Right renal pelvis (tissue), 4 donors: Measurements from ENCODE around the gene MACROD2. TPM values are rescaled to one million over a fixed set of nuclear protein-coding genes. Genes with fewer than 3 reads are reported as not detected.
"Not testable (repeated sequence)": the region's sequence is repeated elsewhere in the genome, so short reads cannot be mapped to it uniquely, and the experiment has no call there.

ENCODE experiments used
- DNase-seq, 4 donors: peaks; one replicate each; pipeline ENCODE4 v3.0.0-alpha.2; 2013; ENCODE audit warnings: low read depth in 4 of 4, low spot score in 3 of 4, missing footprints in 1 of 4
- polyA plus RNA-seq, 4 donors: library from polyadenylated mRNA; unstranded; fragments of 120-200 nt; gene quantifications; one replicate each; pipeline ENCODE4 v1.2.1, GENCODE V29; 2013; ENCODE audit not compliant: insufficient read length in 4 of 4

The MACROD2 gene
- polyA plus RNA-seq, 4 donors, result 12.4 to 14.4 (median 13.6) TPM

DNA sequence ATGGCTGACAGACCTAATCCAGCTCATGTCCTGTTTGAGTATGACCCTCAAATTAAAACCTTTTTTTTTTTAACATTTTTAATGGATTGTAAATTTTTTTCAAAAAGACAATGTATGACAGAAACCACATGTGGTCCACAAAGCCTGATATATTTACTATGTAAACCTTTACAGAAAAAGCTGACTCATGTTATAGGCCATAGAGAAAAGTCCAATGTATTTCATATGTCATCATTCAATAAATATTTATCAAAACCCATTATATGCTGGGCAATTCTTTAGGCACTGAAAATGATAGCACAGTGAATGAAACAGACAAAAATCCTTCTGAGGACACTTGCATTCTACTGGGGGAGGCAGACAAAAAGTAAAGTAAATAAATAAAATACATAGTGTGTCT is 1168.3 kb downstream of the MACROD2 start:
- DNase-seq, result no peak

DNA sequence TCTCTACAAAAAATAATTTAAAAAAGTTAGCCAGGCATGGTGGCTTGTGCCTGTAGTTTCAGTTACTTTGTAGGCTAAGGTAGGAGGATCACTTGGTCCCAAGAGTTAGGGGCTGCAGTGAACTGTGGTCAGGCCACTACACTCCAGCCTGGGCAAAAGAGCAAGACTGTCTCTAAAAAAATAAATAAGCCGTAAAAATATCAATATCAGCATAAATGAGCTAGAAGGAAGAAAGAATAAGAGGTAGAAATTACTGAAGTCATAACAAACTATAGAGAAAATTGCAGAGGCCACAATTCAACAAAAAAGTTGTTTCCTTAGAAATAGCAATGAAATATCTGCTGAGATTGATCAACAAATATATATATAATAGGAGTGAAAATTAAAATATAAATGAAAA is 1169.4 kb downstream of the MACROD2 start:
- no peak for DNase-seq

DNA sequence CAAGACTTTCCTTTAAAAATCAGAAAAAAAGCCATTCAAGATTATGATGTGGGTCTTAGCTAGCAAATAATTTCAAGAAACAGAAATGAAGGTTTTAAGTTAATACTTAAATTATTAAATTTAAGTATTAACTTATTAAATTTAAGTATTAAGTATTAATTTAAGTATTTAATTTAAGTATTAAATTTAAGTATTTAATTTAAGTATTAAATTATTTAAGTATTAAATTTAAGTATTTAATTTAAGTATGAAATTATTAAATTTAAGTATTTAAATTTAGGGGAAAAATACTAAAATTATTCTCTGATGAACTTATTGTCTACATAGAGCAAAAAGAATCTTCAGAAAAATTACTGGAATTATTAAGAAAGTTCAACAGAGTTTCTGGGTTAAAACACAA is 1171.4 kb downstream of the MACROD2 start:
- no peak for DNase-seq

DNA sequence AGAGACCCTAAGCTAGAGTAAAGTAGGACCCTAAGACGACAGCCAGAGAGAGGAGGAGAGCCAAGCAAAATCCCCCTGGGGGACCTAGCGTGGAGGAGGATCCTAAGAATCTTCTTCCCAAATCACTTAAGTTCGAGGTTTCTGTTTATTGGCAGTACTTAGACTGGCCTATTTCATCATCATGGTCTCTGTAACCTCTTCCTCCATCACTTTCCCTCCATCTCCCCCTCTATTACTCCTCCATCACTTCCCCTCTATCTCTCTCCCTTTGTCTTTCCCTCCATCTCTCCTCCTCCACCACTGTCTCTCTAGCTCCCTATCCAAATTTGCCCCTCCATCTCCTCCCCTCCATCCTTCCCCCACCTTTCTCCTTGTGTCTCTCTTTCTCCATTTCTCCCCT is 1175.7 kb downstream of the MACROD2 start:
- DNase-seq, result no peak

DNA sequence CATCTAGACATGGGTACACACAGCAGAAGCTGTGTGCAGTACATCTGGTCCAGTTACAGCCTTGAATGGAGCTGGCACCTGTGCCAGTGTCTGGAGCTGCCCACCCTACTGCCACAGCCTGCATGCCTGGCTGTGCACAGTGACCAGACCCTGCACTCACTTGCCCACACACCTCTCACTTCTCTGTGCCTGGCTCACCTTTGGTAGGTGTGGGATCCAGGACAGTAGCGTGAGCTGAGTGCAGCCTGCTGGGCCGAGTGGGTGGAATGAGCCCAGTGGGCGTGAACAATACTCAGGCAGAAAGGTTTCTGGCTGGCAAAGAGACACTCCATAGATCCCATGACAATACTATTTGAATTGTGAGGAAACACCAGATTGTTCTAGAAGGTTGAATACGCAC is 1181.6 kb downstream of the MACROD2 start:
- no peak for DNase-seq

DNA sequence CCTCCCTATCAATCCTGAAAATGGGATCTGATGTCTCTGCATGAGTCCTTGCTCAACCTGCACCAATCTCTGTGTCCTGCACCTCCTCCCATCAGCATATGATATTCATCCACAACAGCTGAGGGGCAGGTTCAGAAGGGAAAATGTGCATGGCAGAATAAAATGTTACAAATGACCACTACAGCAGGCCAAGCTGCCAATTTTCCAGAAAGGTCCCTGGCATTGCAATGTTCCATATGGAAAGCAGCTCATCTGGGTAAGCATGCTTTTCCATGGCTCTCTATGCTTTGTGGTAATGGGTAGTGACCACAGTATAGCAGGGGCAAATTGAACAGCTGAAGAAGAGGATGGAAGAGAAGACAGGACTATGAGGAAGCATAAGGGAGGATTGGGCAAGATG is 1183.3 kb downstream of the MACROD2 start:
- no peak for DNase-seq

DNA sequence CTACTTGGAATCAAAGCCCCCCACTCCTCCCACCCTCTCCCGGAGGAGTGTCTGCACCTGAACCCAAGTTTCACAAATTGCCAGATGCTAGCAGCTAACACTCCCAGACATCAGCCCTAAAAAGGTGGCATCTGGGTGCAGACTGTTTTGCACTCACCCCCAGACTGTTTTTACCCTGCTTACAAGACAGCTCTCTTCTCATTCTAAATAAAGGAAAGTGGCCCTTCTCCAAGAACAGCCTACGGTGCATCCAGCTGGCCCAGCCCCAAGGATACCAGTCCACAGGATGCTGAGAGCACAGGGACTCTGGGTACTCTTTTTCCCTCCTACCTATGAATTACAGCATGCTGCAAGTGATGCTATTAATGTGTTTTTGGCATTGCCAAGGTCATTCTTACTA is 1184.1 kb downstream of the MACROD2 start:
- no peak for DNase-seq

DNA sequence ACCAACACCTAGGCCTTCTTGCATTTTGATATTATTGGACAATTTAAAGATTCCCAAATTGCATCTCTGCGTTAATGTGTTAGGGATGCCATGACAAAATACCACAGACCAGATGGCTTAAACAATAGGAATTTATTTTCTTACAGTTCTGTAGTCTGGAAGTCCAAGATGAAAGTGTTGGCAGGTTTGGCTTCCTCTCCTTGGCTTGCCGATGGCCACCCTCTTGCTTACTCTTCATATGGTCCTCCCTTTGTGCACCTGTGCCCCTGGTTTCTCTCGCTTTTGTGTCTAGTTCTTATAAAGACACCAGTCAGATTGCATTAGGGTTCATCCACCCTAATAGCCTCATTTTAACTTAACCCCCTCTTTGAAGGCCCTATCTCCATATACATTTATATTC is 1184.5 kb downstream of the MACROD2 start:
- DNase-seq, result no peak

DNA sequence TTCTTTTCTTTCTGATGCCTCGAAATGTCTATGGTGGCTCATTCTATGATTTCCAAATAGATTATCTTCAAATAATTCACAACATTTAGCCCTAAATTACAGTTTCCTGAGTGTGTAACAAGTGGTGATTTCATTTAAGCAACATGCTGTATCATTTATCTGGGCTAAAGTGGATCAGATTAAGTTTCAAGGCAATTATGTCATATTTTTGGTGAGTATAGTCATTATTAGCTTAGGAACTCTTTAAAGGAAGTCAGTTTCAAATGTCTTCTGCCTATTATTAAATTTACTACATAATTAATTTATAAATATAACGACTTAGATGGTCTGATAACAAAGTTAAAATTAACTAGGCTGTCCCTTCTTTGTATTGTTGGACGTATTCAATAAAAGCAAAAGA is 1190.0 kb downstream of the MACROD2 start:
- DNase-seq, result no peak

DNA sequence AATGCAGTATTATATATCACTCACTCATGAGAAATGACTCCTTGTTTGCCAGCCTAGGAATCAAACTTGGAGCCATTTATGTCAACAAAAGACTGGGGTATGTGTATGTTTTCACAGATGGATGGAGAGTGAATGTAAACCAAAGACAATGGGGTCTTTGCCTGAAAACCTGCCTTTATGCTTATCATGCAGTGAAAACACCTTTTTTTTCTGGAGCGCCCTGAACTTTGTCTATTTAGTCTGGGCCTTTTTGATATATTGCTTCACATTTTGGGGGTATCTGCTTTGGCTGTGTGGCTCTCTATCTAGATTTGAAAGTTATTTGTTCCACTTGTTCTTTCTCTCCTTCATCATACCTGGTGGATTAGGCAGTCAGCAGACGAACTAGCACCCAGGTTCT is 1190.6 kb downstream of the MACROD2 start:
- DNase-seq, result no peak

DNA sequence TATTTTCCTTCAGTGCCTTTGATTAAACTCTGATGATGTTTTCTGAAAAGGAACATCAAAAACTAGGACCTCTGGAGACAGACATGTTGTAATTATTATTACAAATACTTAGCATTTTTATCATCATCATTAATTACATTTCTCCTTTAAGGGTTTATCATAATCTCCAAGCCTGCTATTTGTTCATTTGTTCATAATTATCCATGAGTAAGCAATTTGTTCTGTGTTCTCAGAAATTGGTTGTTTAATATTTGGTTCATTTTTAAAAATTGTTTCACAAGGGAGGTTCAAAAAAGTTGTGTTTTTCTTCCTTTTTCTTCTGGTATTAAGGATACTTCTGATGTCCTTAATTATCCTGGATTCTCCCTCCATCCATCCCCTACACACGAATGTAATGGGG is 1192.3 kb downstream of the MACROD2 start:
- DNase-seq, result no peak

DNA sequence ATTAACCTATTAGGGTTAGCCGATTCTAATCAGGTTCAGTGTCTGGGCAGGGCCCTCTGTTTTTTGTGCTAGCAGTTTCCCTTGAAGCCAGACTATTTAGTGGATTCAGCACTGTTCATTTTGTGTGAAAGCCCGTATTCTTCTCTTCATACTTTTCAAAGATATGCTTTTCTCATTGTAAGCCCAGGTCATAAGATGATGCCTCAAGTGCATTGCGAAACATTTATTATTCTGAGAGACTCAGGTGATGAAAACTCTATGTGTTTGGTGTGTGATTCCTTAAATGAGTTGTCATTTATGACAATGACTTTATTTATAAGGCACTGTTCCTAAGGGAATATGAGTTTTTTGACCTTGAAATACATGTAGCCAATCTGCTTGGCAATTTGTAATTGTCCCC is 1193.1 kb downstream of the MACROD2 start:
- DNase-seq, result no peak

DNA sequence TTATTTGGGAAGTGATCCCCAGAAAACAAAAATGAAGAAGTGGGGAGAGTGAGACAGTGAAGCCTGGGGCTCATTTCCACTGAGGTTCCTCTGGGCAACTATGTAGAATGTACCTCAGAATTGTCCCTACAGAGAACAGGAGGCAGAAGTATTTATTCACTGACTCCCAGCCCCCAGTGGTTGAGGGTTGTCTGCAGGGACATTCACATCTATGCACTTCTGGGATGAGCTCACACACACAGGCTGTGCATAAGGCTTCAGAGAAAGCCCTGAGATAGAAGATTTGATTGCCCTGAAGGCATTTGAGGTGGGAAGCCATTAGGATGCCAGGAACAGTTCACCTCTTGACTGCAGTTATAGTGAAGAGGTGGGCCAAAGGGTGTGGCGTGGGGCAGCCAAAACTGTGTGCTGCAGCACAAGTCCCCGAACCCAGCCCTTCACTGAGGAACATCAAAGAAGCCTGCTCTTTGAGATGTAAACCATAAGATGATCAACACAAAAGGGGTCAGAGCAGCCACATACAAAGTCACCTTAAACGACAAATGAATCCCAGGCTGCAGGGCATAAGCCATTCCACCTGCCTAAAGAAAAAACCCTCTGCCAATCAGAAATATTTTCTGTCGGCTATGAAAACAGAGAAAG is 1195.9 kb downstream of the MACROD2 start:
- no peak for DNase-seq

DNA sequence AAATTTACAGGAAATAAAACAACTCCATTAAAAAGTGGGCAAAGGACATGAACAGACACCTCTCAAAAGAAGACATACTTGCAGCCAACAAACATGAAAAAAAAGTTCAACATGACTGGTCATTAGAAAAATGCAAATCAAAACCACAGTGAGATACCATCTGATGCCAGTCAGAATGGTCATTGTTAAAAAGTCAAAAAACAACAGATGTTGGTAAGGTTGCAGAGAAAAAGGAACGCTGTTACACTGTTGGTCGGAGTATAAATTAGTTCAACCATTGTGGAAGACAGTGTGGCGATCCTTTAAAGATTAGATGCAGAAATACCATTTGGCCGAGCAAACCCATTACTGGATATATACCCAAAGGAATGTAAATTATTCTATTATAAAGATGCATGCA is 1200.1 kb downstream of the MACROD2 start:
- no peak for DNase-seq

DNA sequence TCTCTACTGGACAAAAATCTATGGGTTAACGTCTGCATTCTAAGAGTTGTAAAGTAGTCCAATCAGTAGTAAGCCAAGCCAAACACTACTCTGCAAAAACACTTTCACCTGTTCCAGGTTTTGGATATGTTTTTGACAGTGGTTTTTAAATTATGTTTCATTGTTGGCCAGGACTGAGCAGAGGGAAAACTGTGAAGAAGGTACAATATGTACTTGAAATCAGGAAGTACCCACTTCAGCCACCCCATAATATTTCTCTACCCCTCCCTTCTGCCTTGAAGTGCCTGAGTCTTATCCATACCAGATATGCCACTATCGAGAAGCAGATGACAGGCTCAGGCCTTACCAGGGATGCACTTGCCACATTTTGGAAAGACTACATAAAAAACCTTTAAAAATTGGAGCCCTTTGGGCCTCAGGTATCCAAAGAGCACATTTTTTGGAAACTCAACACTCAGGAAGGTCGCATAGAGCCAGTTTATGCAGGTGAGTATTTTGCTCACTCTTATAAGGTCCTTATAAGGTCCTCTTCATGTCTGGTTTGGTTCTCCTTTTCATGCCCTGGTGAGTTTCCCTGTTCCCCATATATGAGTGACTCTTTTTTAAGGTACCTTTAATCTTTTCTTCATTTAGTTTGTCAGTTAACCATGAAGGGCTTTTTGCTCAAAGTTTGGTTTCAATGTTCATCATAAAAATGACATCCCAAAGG is 1201.4 kb downstream of the MACROD2 start:
- no peak for DNase-seq

DNA sequence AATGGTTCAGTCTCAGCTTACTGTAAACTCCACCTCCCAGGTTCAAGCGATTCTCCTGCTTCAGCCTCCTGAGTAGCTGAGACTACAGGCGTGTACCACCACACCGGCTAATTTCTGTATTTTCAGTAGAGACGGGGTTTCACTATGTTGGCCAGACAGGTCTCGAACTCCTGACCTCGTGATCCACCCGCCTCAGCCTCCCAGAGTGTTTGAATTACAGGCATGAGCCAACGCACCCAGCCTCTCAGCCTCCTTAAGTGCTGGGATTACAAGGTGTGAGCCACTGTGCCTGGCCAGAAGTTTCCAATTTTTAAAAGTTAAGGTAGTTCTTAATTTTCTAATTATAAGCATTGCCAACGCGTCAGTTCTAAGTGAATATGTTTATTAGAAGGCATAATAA is 1202.7 kb downstream of the MACROD2 start:
- DNase-seq, result not testable (repeated sequence)

DNA sequence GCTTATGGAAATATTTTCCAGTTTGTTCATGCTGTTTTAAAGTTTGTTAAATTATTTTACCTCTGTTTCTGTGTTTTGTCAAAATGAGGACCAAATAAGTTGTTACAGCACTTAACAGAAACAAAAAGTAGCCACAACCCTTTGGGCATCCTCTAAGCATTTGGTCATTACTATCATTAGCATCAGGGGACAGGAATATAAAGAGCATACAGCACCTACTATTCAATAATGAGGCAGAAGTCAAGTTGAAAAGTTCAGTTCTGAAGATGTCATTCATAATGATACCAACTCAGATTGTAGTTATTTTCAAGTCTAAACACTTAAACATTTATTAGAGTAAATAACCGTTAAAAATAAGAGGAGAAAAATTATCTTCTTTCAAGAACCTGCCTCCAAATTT is 1204.4 kb downstream of the MACROD2 start:
- no peak for DNase-seq

DNA sequence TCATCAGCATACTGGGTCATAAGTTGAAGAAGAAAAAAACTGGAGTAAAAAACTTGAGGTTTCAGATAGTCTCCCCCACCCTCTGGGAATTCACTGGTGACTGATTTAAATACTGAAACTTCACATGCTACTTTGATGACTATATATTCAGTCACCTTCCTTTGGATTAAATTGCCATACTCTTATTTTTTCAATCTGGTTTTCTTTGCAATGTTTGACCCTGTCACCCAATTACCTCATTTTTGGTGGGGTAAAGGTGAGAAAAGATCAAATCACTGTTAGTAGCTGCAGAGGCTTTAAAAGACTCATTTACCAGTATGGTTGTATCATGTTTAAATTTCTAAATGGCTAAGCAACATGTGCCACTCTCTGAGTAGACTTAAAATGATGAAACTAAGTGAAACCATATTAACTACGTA is 1204.8 kb downstream of the MACROD2 start:
- no peak for DNase-seq

DNA sequence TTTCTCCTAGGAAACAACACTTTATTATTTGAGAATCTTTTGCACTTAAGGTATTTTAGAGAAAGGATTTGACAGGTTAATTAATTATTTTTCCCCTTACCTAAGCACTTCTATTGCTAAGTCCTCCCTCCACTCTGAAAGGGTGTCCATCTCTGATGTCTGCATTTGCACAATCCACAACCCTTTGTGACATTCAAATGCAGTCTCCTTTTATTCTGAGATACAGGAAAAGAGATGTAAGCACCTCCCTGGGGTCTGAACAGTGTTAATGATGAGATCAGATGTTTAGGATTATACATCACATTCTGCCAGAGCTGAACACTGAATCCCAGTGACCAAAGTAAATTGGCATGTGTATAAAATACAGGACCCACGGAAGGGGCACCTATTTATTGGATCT is 1206.3 kb downstream of the MACROD2 start:
- no peak for DNase-seq

DNA sequence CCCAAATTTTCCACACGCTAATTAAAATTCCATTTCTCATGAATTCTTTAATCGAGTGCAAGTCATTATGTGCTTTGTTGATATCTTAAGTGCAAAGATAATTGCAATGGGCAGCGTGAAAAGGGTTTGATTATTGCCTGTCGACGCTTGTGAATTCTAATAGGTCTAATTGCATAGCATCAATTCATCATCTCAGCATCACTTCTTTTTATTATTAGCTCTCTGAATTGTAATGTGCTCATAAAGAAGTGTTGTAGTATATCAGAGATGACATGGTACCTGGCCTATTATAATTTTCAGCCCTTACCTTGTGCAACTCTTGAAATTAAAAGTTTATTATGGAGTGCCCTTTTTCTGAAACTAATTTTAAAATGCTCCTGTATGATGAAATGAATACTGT is 1208.9 kb downstream of the MACROD2 start:
- DNase-seq, result no peak

DNA sequence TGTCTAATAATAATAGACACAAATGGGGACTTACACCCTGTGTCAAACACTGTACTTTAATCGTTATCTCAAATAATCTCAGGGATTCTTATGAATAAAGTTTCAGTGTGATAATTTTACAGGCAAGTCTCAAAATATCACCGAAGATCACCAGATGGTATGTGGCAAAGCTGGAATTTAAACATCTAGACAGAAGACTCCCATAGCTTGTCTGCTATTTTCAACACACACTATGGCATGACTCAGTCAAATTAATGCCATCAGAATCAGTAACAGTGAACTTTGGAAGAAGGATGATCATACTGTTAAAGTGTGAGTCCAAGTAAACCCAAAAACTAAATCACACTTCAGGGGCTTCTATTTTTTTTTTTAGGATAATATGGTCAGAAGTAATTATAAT is 1209.7 kb downstream of the MACROD2 start:
- DNase-seq, result no peak

DNA sequence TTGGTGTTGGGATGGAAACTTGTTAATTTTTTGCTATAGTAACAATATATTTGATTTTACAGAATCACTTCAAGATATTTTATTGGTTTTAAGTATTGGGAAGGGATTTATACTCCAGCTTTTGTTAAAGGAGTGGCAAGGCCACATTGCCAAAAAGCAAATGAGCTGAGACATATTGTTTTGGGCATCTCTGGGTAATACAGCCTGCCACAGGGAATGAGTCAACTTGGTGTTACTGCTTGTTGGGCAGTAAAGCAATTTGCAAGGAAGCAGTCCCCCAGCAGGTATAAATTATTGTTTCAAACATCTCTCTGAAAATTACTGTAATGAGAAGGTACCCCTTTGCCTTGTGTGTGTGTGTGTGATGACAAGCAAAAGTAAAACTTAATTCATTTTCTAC is 1210.4 kb downstream of the MACROD2 start:
- no peak for DNase-seq

DNA sequence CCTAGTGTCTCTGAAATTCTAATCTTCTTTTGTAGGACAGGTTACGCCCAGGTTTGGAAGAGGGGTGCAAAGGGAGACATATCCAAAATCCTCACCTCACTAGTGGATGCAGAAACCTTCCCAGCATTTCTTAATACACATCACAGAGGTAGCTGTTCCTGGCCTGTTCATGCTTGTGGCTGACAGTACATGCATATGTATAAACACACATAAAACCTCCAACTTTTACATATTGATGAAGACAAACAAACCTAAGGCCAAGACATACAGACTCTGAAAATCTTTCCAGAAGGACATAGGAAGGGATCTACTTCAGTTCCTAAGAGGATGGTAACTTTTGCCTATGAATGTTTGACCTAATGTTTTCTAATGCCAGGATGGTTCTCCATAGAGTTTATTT is 1214.2 kb downstream of the MACROD2 start:
- DNase-seq, result no peak
